CD4-positive, CD25-positive, alpha-beta regulatory T cell (primary cell): ENCODE results near the gene PROSER2. TPM values are rescaled to one million over a fixed set of nuclear protein-coding genes. Genes with fewer than 3 reads are reported as not detected.

Experiments used
- ATAC-seq, 2 donors: fragments of 150-1000 bp; cut with Tn5 transposase; one replicate each; pipeline ENCODE4 v1.10.0; 2021; ENCODE audit warnings: low read depth in 2 of 2, moderate number of reproducible peaks in 2 of 2, moderate library complexity in 1 of 2
- DNase-seq, 3 donors: peaks; one replicate each; pipeline versions ENCODE4 v3.0.0 to v3.0.0-alpha.2; 2012 to 2022; ENCODE audit warnings: mixed read lengths in 1 of 3
- H3K27ac ChIP-seq: one replicate; pipeline ENCODE4 v1.7.0; 2013; ENCODE audit warnings: mild to moderate bottlenecking, low read length; ENCODE audit not compliant: insufficient read depth, poor library complexity, severe bottlenecking
- H3K27me3 ChIP-seq: one replicate; pipeline ENCODE4 v1.7.0; 2013; ENCODE audit warnings: low read length; ENCODE audit not compliant: control insufficient read depth, insufficient read depth
- H3K36me3 ChIP-seq: one replicate; pipeline ENCODE4 v1.7.0; 2013; ENCODE audit warnings: mild to moderate bottlenecking, low read length, moderate library complexity; ENCODE audit not compliant: control insufficient read depth, insufficient read depth
- H3K4me1 ChIP-seq: 2 replicates; pipeline ENCODE4 v1.7.0; 2013; ENCODE audit warnings: mild to moderate bottlenecking, low read length; ENCODE audit not compliant: insufficient read depth, control insufficient read depth, poor library complexity, severe bottlenecking
- H3K4me3 ChIP-seq: one replicate; pipeline ENCODE4 v1.7.0; 2013; ENCODE audit warnings: low read depth, mild to moderate bottlenecking, low read length, moderate library complexity
- H3K9me3 ChIP-seq, 2 experiments: 1 replicate in 1 of 2; 2 replicates in 1 of 2; pipeline ENCODE4 v1.7.0; 2013; ENCODE audit warnings: low read length in 2 of 2, mild to moderate bottlenecking in 1 of 2, moderate library complexity in 1 of 2; ENCODE audit not compliant: control insufficient read depth in 2 of 2
- H3K27ac Mint-ChIP-seq, 3 donors: one replicate each; pipeline ENCODE4 v1.8.0; 2020 to 2022; ENCODE audit warnings: mild to moderate bottlenecking in 3 of 3, mixed read lengths in 3 of 3, moderate library complexity in 2 of 3
- H3K27me3 Mint-ChIP-seq: one replicate; pipeline ENCODE4 v1.8.0; 2022; ENCODE audit warnings: mild to moderate bottlenecking, mixed read lengths
- H3K36me3 Mint-ChIP-seq: one replicate; pipeline ENCODE4 v1.8.0; 2020; ENCODE audit warnings: mixed read lengths
- H3K4me1 Mint-ChIP-seq, 4 donors: one replicate each; pipeline ENCODE4 v1.8.0; 2020 to 2022; ENCODE audit warnings: mixed read lengths in 4 of 4, mild to moderate bottlenecking in 1 of 4
- H3K4me3 Mint-ChIP-seq, 4 donors: one replicate each; pipeline ENCODE4 v1.8.0; 2020 to 2022; ENCODE audit warnings: mild to moderate bottlenecking in 4 of 4, mixed read lengths in 4 of 4, moderate library complexity in 3 of 4
- H3K9me3 Mint-ChIP-seq, 7 donors: one replicate each; pipeline ENCODE4 v1.8.0; 2020 to 2022; ENCODE audit warnings: mixed read lengths in 7 of 7, mild to moderate bottlenecking in 3 of 7, moderate library complexity in 2 of 7
- polyA plus RNA-seq, 4 donors: library from polyadenylated mRNA; unstranded; fragments of 300-500 nt; fragmentation: Illumina TruSeq; gene quantifications; one replicate each; pipeline ENCODE4 v1.2.3, GENCODE V29; 2021
- total RNA-seq: library from RNA; stranded (reverse); gene quantifications from one replicate; pipeline ENCODE4 v1.2.3, GENCODE V29; 2022

The PROSER2 gene
- total and polyA plus RNA-seq, 5 donors from 2014 or later: 0.25 to 1.3 (median 0.65) TPM; not detected in 2

DNA sequence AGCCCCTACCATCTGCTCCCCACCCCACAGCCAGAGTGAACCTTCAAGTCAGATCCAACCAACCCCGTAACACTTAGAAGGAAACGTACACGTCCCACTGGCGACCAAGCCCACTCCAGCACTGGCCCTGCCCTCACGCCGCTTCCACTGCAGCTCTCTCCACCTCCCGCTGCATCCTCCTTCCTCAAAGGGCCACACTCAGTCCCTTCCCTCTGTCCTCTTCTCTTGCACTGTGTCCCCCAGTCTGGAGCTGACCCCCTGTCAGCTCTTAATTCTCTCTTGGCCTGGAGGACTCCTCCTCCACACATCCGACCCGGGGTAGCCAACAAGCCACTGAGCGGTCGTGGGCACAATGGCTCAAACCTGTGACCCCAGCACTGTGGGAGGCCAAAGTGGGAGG is 85.8 kb downstream of the PROSER2 start:
- DNase-seq: no peak
- Histone ChIP-seq H3K27me3 (no peaks in the 10 kb centered on the region), H3K36me3 (no peaks in the 10 kb centered on the region), H3K4me1 (no peaks in the 10 kb centered on the region), H3K27ac (no peak overlapping the region), H3K4me3 (no peak overlapping the region), H3K9me3 (no peaks in the 10 kb centered on the region)
- H3K27ac Mint-ChIP-seq: peak overlapping the region in 1 of 3 donors; percentile 92
- peaks cover 0 to 1% (median 0%) of the 10 kb centered on the region in 4 donors for H3K4me1 Mint-ChIP-seq
- no peaks in the 10 kb centered on the region for H3K9me3 Mint-ChIP-seq
- H3K27me3 Mint-ChIP-seq: peaks cover 4% of the 10 kb centered on the region
- no peak overlapping the region for H3K4me3 Mint-ChIP-seq
- no peak for ATAC-seq
- H3K36me3 Mint-ChIP-seq: no peaks in the 10 kb centered on the region

DNA sequence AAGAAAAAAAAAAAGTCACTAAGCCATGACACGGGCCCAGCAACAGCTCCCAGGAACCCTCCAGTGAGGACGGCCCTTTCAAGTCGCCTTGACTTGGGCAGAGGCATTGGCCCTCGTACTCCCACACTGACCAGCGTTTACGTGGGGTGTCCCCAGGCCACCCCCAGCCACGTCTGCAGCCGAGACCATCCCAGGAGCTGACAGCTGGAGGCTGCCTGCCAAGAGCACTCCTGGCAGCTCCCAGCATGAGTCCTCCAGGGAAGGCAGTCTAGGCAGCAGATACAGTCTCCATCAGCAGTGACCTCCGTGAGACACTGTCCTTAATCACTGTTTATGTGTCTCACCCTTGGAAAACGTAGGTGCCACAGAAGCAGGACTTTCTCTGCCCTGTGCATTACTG is 86.5 kb downstream of the PROSER2 start:
- no peak overlapping the region for H3K4me3 Mint-ChIP-seq
- no peaks in the 10 kb centered on the region for H3K36me3 ChIP-seq
- no peak overlapping the region for H3K4me3 ChIP-seq
- no peaks in the 10 kb centered on the region for H3K36me3 Mint-ChIP-seq
- H3K27me3 ChIP-seq: no peaks in the 10 kb centered on the region
- H3K4me1 ChIP-seq: no peaks in the 10 kb centered on the region
- peaks cover 4% of the 10 kb centered on the region for H3K27me3 Mint-ChIP-seq
- H3K9me3 ChIP-seq: no peaks in the 10 kb centered on the region
- no peak overlapping the region for H3K27ac ChIP-seq
- ATAC-seq: no peak
- DNase-seq: no peak
- peaks cover 0 to 1% (median 0%) of the 10 kb centered on the region in 4 donors for H3K4me1 Mint-ChIP-seq
- H3K9me3 Mint-ChIP-seq: no peaks in the 10 kb centered on the region
- H3K27ac Mint-ChIP-seq: no peak overlapping the region

DNA sequence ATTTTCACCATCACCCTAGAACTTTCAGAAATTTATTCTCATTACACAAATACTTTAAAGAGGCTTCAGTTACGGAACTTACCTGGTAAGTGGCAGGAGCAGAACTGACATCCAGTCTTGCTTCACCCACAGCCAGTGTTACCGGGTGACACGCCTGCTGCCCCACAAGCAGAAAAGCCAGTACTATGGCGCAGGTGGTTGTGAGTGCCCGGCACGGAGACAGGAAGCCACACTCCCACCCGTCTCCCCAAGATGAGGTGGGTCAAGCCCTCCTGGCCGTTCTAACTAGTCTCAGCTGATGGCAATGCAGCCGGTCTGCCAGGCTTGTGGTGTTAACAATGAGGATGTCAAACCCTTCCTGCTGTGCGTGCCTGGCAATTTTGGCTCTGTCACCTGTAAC is 86.9 kb downstream of the PROSER2 start:
- Mint-ChIP-seq H3K27me3 (peaks cover 4% of the 10 kb centered on the region), H3K27ac (no peak overlapping the region), H3K36me3 (no peaks in the 10 kb centered on the region), H3K9me3 (no peaks in the 10 kb centered on the region), H3K4me3 (no peak overlapping the region), H3K4me1 (peaks cover 0 to 1% (median 0%) of the 10 kb centered on the region in 4 donors)
- no peaks in the 10 kb centered on the region for H3K36me3 ChIP-seq
- no peak overlapping the region for H3K4me3 ChIP-seq
- no peak overlapping the region for H3K27ac ChIP-seq
- no peaks in the 10 kb centered on the region for H3K9me3 ChIP-seq
- ATAC-seq (no peak), DNase-seq (no peak)
- H3K27me3 ChIP-seq: no peaks in the 10 kb centered on the region
- H3K4me1 ChIP-seq: no peaks in the 10 kb centered on the region

DNA sequence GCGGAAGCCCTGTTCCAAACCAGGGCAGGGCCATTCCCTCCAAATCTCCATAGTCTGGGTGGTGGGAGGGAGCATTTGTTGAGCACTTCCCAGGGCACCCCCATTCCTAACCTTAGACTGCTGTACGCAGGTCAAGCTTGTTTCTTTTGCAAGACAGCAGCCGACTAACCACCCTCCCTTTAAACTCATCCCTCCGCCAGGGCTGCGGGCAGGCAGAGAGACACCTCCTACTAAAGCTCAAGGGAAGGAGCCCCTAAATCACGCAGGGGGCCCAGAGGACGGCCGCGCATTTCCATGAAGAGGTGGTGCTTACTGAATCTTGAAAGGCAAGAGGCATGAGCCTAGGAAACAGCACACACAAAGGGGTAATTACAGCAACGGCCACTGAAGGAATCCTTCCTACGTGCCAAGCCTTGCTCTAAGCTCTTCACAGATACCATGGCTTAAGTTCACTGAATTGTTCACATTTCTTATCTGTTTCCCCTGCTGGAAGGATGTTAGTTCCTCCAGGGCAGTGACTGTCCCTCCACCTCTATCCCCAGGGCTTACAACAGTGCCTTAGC is 90.0 kb downstream of the PROSER2 start:
- Histone ChIP-seq H3K36me3 (no peaks in the 10 kb centered on the region), H3K4me1 (no peaks in the 10 kb centered on the region), H3K27me3 (no peaks in the 10 kb centered on the region), H3K4me3 (no peak overlapping the region), H3K9me3 (no peaks in the 10 kb centered on the region), H3K27ac (no peak overlapping the region)
- H3K36me3 Mint-ChIP-seq: no peaks in the 10 kb centered on the region
- no peak overlapping the region for H3K4me3 Mint-ChIP-seq
- peaks cover 0 to 1% (median 0%) of the 10 kb centered on the region in 4 donors for H3K4me1 Mint-ChIP-seq
- H3K9me3 Mint-ChIP-seq: peaks cover 0 to 2% (median 0%) of the 10 kb centered on the region in 7 donors
- no peak overlapping the region for H3K27ac Mint-ChIP-seq
- peaks cover 4% of the 10 kb centered on the region for H3K27me3 Mint-ChIP-seq
- ATAC-seq: no peak
- no peak for DNase-seq

DNA sequence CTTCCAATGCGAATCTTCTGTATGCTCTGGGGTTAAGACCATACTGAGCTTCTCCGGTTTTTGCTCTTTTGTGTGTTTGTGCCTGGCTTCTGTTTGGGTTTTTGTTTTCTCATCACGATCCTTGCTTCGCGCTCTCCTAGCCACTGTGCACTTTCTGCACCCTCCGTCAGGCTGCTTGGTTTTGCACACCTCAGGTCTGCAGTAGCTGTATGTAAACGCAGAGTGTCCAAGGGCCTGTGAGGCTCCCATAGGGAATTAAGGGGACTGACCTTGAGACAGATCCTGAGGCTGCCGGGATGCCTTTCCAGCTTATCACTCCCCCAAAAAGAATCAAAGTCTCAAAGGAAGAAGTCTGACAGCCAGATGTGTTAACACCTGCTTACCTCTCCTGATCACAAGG is 95.2 kb downstream of the PROSER2 start:
- Histone ChIP-seq H3K27me3 (no peaks in the 10 kb centered on the region), H3K9me3 (no peaks in the 10 kb centered on the region), H3K4me1 (no peaks in the 10 kb centered on the region), H3K4me3 (no peak overlapping the region), H3K36me3 (peaks cover 31% of the 10 kb centered on the region), H3K27ac (no peak overlapping the region)
- H3K27ac Mint-ChIP-seq: peak overlapping the region in 2 of 3 donors; percentile 4 to 18
- ATAC-seq (no peak), DNase-seq (no peak)
- no peak overlapping the region for H3K4me3 Mint-ChIP-seq
- peaks cover 0 to 2% (median 0%) of the 10 kb centered on the region in 4 donors for H3K4me1 Mint-ChIP-seq
- H3K36me3 Mint-ChIP-seq: peaks cover 24% of the 10 kb centered on the region
- no peaks in the 10 kb centered on the region for H3K27me3 Mint-ChIP-seq
- H3K9me3 Mint-ChIP-seq: peaks cover 0 to 2% (median 0%) of the 10 kb centered on the region in 7 donors

DNA sequence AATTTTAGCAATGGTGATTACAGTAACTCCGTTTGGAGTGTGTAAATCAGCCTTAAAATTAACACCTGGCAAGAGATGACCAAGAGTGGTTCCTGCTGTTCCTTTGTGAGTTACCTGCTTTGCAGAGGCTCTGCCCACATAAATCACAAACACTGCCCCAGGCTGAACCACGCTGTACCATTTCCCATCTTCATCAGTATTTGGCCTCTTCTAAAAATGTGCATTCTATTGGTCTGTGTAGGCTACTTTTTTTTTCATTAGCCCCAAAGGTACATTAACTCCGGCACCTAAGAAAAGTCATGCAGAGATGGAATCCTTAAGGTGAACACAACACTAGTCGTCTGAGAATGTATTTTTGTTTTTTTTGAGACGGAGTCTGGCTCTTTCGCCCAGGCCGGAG is 96.1 kb downstream of the PROSER2 start:
- Histone ChIP-seq H3K27ac (no peak overlapping the region), H3K9me3 (no peaks in the 10 kb centered on the region), H3K4me1 (no peaks in the 10 kb centered on the region), H3K4me3 (no peak overlapping the region), H3K36me3 (peaks cover 31% of the 10 kb centered on the region), H3K27me3 (no peaks in the 10 kb centered on the region)
- Mint-ChIP-seq H3K27ac (peak overlapping the region in 1 of 3 donors; percentile 18), H3K36me3 (peaks cover 28% of the 10 kb centered on the region), H3K4me1 (peaks cover 0 to 2% (median 0%) of the 10 kb centered on the region in 4 donors), H3K4me3 (no peak overlapping the region), H3K9me3 (peaks cover 0 to 2% (median 0%) of the 10 kb centered on the region in 7 donors), H3K27me3 (no peaks in the 10 kb centered on the region)
- DNase-seq (no peak), ATAC-seq (no peak)

Other genes starting within 250 kb of the PROSER2 start
- 2.8 TPM for gene USP6NL, start 211.7 kb upstream of the PROSER2 start, total RNA-seq
- 1 to 10 TPM in 3 of 4 donors, under 1 TPM in 1; 0.46 to 1.7 (median 1.6) TPM for gene USP6NL, start 211.7 kb upstream of the PROSER2 start, polyA plus RNA-seq
- 0.47 TPM for gene ECHDC3, start 81.0 kb upstream of the PROSER2 start, total RNA-seq
- gene ECHDC3, start 81.0 kb upstream of the PROSER2 start, polyA plus RNA-seq: 1 to 10 TPM in 1 of 4 donors, under 1 TPM in 3; 0.10 to 1.1 (median 0.47) TPM
- 29.9 TPM for gene UPF2, start 219.5 kb downstream of the PROSER2 start, total RNA-seq
- 10 to 100 TPM in 2 of 4 donors, 1 to 10 TPM in 2; 5.5 to 13.1 (median 9.6) TPM for gene UPF2, start 219.5 kb downstream of the PROSER2 start, polyA plus RNA-seq
- 8.8 TPM for gene DHTKD1, start 245.6 kb downstream of the PROSER2 start, total RNA-seq
- gene DHTKD1, start 245.6 kb downstream of the PROSER2 start, polyA plus RNA-seq: 10 to 100 TPM in 1 of 4 donors, 1 to 10 TPM in 3; 6.0 to 18.9 (median 7.4) TPM